D721Med (cell line): ENCODE measurements around the gene FAM120AOS.
A peak's percentile ranks its signal among the peaks of the same experiment; 100 is the strongest.

Source experiments
- DNase-seq: peaks from one replicate; pipeline ENCODE4 v3.0.0; 2011; ENCODE audit warnings: low spot score; ENCODE audit not compliant: insufficient read length
- FAIRE-seq: peaks from 2 replicates; lab custom pipeline; 2011; peaks lifted over from hg19 to GRCh38; lab: Jason Lieb, UNC
- CTCF ChIP-seq: IDR thresholded peaks from 2 replicates; pipeline ENCODE4 v1.5.1; 2012; ENCODE audit warnings: mild to moderate bottlenecking, control low read depth; ENCODE audit not compliant: insufficient read depth; ENCODE audit errors: missing control alignments

FAM120AOS gene

GRCh38 chr9:93434056-93434455 lies 19.3 kb downstream of the FAM120AOS start:
- FAIRE-seq = no peak
- no peak for DNase-seq
- no peak for TF ChIP-seq CTCF

- no peak for TF ChIP-seq CTCF
- DNase-seq (no peak), FAIRE-seq (no peak)
Measured at GRCh38 chr9:93432964-93433363, 20.4 kb downstream of the FAM120AOS start.

GRCh38 chr9:93431539-93432105 lies 21.8 kb downstream of the FAM120AOS start:
- DNase-seq = no peak
- TF ChIP-seq CTCF = no peak
- no peak for FAIRE-seq

GRCh38 chr9:93427655-93428379 lies 25.6 kb downstream of the FAM120AOS start:
- FAIRE-seq (no peak), DNase-seq (no peak)
- TF ChIP-seq CTCF = peak; percentile 18

GRCh38 chr9:93422977-93423616 lies 30.3 kb downstream of the FAM120AOS start:
- DNase-seq = no peak
- TF ChIP-seq CTCF = no peak
- FAIRE-seq = no peak

- DNase-seq = no peak
- no peak for TF ChIP-seq CTCF
- no peak for FAIRE-seq
Measured at GRCh38 chr9:93419023-93419422, 34.4 kb downstream of the FAM120AOS start.

GRCh38 chr9:93417538-93417937 lies 35.8 kb downstream of the FAM120AOS start:
- no peak for DNase-seq
- TF ChIP-seq CTCF = no peak
- no peak for FAIRE-seq
